ENCODE results near the gene IRAG1. TPM values are rescaled to one million over a fixed set of nuclear protein-coding genes. Genes with fewer than 3 reads are reported as not detected.

The IRAG1 gene
- total and polyA plus RNA-seq, 12 donors = 5.6 to 33.9 (median 15.6) TPM

DNA sequence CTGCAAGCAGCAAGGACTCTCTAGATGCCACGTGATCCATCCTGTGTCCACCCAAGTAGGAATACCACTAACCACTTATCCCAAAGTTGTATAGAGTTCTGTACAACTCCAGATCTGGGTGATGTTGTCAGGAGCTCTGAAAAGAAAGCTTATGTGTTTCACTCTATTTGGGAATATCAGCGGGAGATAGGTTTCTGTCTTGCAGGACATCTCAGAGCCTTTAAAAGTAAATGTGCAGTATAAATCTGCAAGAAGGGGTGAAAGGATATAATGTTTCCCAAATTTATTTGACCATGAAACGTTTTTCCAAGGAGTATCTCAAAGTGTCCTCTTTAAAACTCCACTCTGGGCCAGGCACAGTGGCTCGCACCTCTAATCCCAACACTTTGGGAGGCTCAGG is 13.9 kb downstream of the IRAG1 start:
- intact Hi-C loops (cut with DNase I) = loop anchor here in 1 of 2 donors (10.0 kb wide), 1 partner anchor 45 kb away; no protein-coding TSS in a partner anchor
- TF ChIP-seq, protein P1, sequence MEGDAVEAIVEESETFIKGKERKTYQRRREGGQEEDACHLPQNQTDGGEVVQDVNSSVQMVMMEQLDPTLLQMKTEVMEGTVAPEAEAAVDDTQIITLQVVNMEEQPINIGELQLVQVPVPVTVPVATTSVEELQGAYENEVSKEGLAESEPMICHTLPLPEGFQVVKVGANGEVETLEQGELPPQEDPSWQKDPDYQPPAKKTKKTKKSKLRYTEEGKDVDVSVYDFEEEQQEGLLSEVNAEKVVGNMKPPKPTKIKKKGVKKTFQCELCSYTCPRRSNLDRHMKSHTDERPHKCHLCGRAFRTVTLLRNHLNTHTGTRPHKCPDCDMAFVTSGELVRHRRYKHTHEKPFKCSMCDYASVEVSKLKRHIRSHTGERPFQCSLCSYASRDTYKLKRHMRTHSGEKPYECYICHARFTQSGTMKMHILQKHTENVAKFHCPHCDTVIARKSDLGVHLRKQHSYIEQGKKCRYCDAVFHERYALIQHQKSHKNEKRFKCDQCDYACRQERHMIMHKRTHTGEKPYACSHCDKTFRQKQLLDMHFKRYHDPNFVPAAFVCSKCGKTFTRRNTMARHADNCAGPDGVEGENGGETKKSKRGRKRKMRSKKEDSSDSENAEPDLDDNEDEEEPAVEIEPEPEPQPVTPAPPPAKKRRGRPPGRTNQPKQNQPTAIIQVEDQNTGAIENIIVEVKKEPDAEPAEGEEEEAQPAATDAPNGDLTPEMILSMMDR (IDR thresholded peaks at IDR 0.05) = no peak
- no peak for TF ChIP-seq POLR2A (IDR thresholded peaks at IDR 0.05)
- WGBS, 4 donors = 56 to 77% (median 65%) methylated on average over 4 of the region's 4 CpGs
- H3K27ac ChIP-seq = no peak overlapping the region
- DNase-seq = no peak
- H3K4me3 ChIP-seq = no peak overlapping the region
- no peaks in the 10 kb centered on the region for H3K9me3 ChIP-seq (replicated peaks in 1 of 3)
- H3K27me3 ChIP-seq = no peaks in the 10 kb centered on the region
- no peaks in the 10 kb centered on the region for H3K36me3 ChIP-seq (replicated peaks in 1 of 2)
- H3K4me1 ChIP-seq (replicated peaks in 1 of 2) = peaks cover 7 to 10% of the 10 kb centered on the region in 2 donors

DNA sequence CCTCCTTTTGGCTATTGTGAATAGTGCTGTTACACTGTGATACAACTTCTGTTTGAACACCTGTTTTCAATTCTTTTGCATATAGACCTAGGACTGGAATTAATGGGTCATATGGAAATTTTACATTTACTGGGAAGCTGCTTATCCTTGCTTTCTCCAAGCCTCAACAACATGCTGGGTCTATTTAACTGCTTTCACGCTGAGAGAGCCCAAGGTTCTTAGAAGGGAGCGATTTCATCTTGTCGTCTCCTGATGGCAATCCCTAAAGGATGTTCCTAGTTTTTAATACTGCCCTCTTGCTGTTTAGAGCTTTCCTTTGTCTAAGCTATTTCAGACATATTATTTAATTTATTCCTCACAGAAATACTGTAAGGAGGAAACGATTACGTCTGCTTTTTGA is 15.5 kb downstream of the IRAG1 start:
- Histone ChIP-seq H3K27me3 (no peaks in the 10 kb centered on the region), H3K36me3 (replicated peaks in 1 of 2) (no peaks in the 10 kb centered on the region), H3K4me1 (replicated peaks in 1 of 2) (peaks cover 7 to 20% of the 10 kb centered on the region in 2 donors), H3K9me3 (replicated peaks in 1 of 3) (no peaks in the 10 kb centered on the region), H3K4me3 (no peak overlapping the region), H3K27ac (no peak overlapping the region)
- TF ChIP-seq, protein P1 (IDR thresholded peaks at IDR 0.05) = no peak
- TF ChIP-seq POLR2A (IDR thresholded peaks at IDR 0.05) = no peak
- intact Hi-C loops (cut with DNase I) = loop anchor here in 1 of 2 donors (10.0 kb wide), 1 partner anchor 47 kb away; no protein-coding TSS in a partner anchor
- no peak for DNase-seq
- WGBS, 4 donors = 74 to 83% (median 80%) methylated on average over 5 of the region's 5 CpGs

DNA sequence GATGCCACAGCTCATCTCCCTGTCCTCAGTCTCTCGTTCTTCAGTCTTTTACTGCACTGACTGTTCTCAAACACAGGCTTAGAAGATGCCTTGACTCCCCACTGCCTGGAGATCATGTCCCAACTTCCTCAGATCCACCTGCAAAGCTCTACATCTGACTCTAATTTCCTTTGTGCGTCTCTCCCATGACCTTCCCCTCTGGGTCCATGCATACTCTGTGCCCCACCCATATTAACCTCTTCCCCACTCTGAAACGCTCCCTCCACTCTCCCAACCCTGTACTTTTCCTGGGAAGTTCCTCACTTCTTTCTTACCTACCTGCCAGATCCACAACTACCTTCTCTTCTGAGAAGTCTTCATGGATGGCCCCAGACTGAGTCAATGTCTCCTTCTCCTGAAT is 16.6 kb downstream of the IRAG1 start:
- WGBS, 4 donors = 74 to 85% (median 79%) methylated on average over 3 of the region's 3 CpGs
- intact Hi-C loops (cut with DNase I) = loop anchor here in 1 of 2 donors (10.0 kb wide), 1 partner anchor 48 kb away; no protein-coding TSS in a partner anchor
- Histone ChIP-seq H3K27me3 (no peaks in the 10 kb centered on the region), H3K27ac (no peak overlapping the region), H3K4me3 (no peak overlapping the region), H3K9me3 (replicated peaks in 1 of 3) (no peaks in the 10 kb centered on the region), H3K4me1 (replicated peaks in 1 of 2) (peaks cover 7 to 20% of the 10 kb centered on the region in 2 donors), H3K36me3 (replicated peaks in 1 of 2) (no peaks in the 10 kb centered on the region)
- no peak for DNase-seq
- TF ChIP-seq, protein P1 (IDR thresholded peaks at IDR 0.05) = no peak
- TF ChIP-seq POLR2A (IDR thresholded peaks at IDR 0.05) = no peak

DNA sequence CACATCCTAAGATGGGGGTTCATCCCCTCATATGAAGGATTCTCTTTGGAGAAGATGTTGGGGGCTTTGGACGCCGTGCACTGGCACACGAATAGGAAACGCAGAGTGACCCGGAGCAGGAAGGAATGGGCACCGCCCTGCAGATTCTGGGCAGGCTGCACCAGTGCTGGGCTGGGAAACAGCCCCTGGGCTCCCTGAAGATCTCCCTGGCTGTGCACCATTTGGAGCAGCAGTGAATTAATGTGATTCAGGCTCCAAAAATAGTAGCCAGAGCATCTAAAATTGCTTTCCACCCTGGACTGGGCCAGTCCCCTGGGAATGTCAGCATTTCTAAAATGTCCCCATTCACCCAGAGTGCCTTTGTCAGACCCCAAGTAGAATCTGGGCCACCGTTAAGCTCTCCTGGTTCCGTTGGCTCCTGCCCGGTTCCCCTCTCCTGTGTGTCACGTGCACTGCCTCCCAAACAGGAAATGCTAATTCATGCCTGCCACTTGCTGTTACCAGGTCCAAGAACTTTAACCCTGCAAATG is 18.6 kb downstream of the IRAG1 start:
- TF ChIP-seq POLR2A (IDR thresholded peaks at IDR 0.05) = no peak
- TF ChIP-seq, protein P1 (IDR thresholded peaks at IDR 0.05) = no peak
- no peaks in the 10 kb centered on the region for H3K9me3 ChIP-seq (replicated peaks in 1 of 3)
- peak overlapping the region in 1 of 4 donors; percentile 3 for H3K4me3 ChIP-seq
- H3K27ac ChIP-seq = peak overlapping the region in 4 of 5 donors; percentile 3 to 77 (median 56)
- H3K4me1 ChIP-seq (replicated peaks in 1 of 2) = peaks cover 7 to 28% of the 10 kb centered on the region in 2 donors
- no peaks in the 10 kb centered on the region for H3K27me3 ChIP-seq
- intact Hi-C loops (cut with DNase I) = loop anchor here in 1 of 2 donors (10.0 kb wide), 1 partner anchor 50 kb away; no protein-coding TSS in a partner anchor
- no peaks in the 10 kb centered on the region for H3K36me3 ChIP-seq (replicated peaks in 1 of 2)
- peak in 3 of 7 donors; percentile 31 to 62 (median 39) for DNase-seq
- 48 to 62% (median 52%) methylated on average over 6 to 10 of the region's 10 CpGs for WGBS, 4 donors
